HCT116 (cell line): ENCODE results near the gene LDLRAD4. TPM values are rescaled to one million over a fixed set of nuclear protein-coding genes. Genes with fewer than 3 reads are reported as not detected.

Experiments used
- ATAC-seq: fragments of 200-7000 bp; cut with Tn5 transposase; 2 replicates; pipeline ENCODE4 v1.9.1; 2020; ENCODE audit warnings: mild to moderate bottlenecking, moderate library complexity
- BruUV-seq: library from RNA; stranded (reverse); fragments of 400-500 nt; replicated peaks from 2 replicates; lab custom pipeline; 2021; lab: Mats Ljungman, UMichigan
- CTCF ChIA-PET: fragments of 300-600 bp; sonication (Branson Sonifier 250); formaldehyde crosslinking; loops from one replicate; lab custom pipeline; 2021; ENCODE audit warnings: antibody characterized with exemption; lab: Charles Lee
- POLR2A ChIA-PET: fragments of 300-600, 350-600 bp; sonication (Branson Sonifier 250); formaldehyde crosslinking; loops from one replicate; lab custom pipeline; 2021; ENCODE audit warnings: antibody characterized with exemption; lab: Charles Lee
- RAD21 ChIA-PET, 2 experiments: fragments of 300-600 bp; sonication (Branson Sonifier 250); formaldehyde crosslinking; loops; one replicate each; lab custom pipeline; 2023; ENCODE audit warnings: low total read pairs in 2 of 2; ENCODE audit not compliant: uncharacterized antibody in 2 of 2, unreplicated experiment in 2 of 2, low non-redundant PET in 1 of 2; lab: Charles Lee
- DNase-seq: peaks from one replicate; pipeline ENCODE4 v3.0.0-alpha.2; 2010; ENCODE audit warnings: low read depth, low spot score
- H2AFZ ChIP-seq: fragments of 200-600 bp; shearing (Covaris generic), sonication (generic); 2 replicates; pipeline ENCODE4 v1.6.1; 2017; ENCODE audit warnings: low read depth, mixed run types, mixed read lengths, antibody characterized with exemption, low read length; ENCODE audit not compliant: poor library complexity, severe bottlenecking
- H3K27ac ChIP-seq: 2 replicates; pipeline ENCODE4 v1.5.1; 2012; ENCODE audit warnings: low read depth, low read length
- H3K27me3 ChIP-seq: fragments of 200-600 bp; sonication (generic); 2 replicates; pipeline ENCODE4 v1.6.1; 2016; ENCODE audit warnings: mixed run types, low read length, mixed read lengths; ENCODE audit not compliant: insufficient read depth
- H3K36me3 ChIP-seq, 2 experiments: fragments of 200-500 bp in 1 of 2; fragments of 200-600 bp in 1 of 2; sonication (Bioruptor generic) in 1 of 2; sonication (generic) in 1 of 2; 2 replicates each; pipeline versions ENCODE4 v1.5.1 to v1.6.1; 2014 to 2016; ENCODE audit warnings: low read length in 2 of 2, inconsistent platforms in 1 of 2, mixed read lengths in 1 of 2, mixed run types in 1 of 2; ENCODE audit not compliant: insufficient read depth in 2 of 2, control insufficient read depth in 1 of 2
- H3K4me1 ChIP-seq, 2 experiments: fragments of 200-600 bp in 1 of 2; sonication (generic) in 1 of 2; 2 replicates each; pipeline versions ENCODE4 v1.5.1 to v1.6.1; 2012 to 2017; ENCODE audit warnings: low read length in 2 of 2, inconsistent platforms in 1 of 2, mild to moderate bottlenecking in 1 of 2, mixed read lengths in 1 of 2, mixed run types in 1 of 2, moderate library complexity in 1 of 2; ENCODE audit not compliant: insufficient read depth in 2 of 2, control insufficient read depth in 1 of 2
- H3K4me2 ChIP-seq: fragments of 200-600 bp; sonication (generic); 2 replicates; pipeline ENCODE4 v1.6.1; 2017; ENCODE audit warnings: mixed run types, low read length, mixed read lengths
- H3K4me3 ChIP-seq, 2 experiments: fragments of 200-600 bp in 1 of 2; sonication (generic) in 1 of 2; replicated peaks in 1 of 2; 2 replicates each; pipeline ENCODE4 v1.5.1; 2011 to 2016; ENCODE audit warnings: low read length in 2 of 2, control low read depth in 1 of 2, low read depth in 1 of 2, mild to moderate bottlenecking in 1 of 2, mixed read lengths in 1 of 2, mixed run types in 1 of 2
- H3K79me2 ChIP-seq: fragments of 200-600 bp; sonication (generic); 2 replicates; pipeline ENCODE4 v1.6.1; 2017; ENCODE audit warnings: mild to moderate bottlenecking, mixed run types, low read length, moderate library complexity, mixed read lengths; ENCODE audit not compliant: insufficient read depth
- H3K9ac ChIP-seq: fragments of 200-600 bp; sonication (generic); 2 replicates; pipeline ENCODE4 v1.6.1; 2016; ENCODE audit warnings: low read length, mixed read lengths
- H3K9me2 ChIP-seq: fragments of 200-600 bp; sonication (generic), shearing (Covaris generic); 2 replicates; pipeline ENCODE4 v1.6.1; 2017; ENCODE audit warnings: mixed run types, mild to moderate bottlenecking, moderate library complexity; ENCODE audit not compliant: insufficient read depth
- H3K9me3 ChIP-seq, 2 experiments: fragments of 200-500 bp in 1 of 2; fragments of 200-600 bp in 1 of 2; sonication (Bioruptor generic) in 1 of 2; sonication (generic) in 1 of 2; 2 replicates each; pipeline ENCODE4 v1.6.1; 2014 to 2017; ENCODE audit warnings: low read length in 2 of 2, mixed read lengths in 2 of 2, inconsistent platforms in 1 of 2, low read depth in 1 of 2, mild to moderate bottlenecking in 1 of 2, mixed run types in 1 of 2, moderate library complexity in 1 of 2; ENCODE audit not compliant: control insufficient read depth in 1 of 2, insufficient read depth in 1 of 2
- H4K20me1 ChIP-seq: fragments of 200-600 bp; sonication (generic), shearing (Covaris generic); 2 replicates; pipeline ENCODE4 v1.6.1; 2017; ENCODE audit warnings: mixed run types, mild to moderate bottlenecking, moderate library complexity; ENCODE audit not compliant: insufficient read depth
- CEBPB ChIP-seq: IDR thresholded peaks from 2 replicates; pipeline ENCODE4 v1.6.1; 2012; ENCODE audit warnings: low read depth
- EGR1 ChIP-seq: IDR thresholded peaks from 2 replicates; pipeline ENCODE4 v1.6.1; 2012; ENCODE audit warnings: low read depth
- ELF1 ChIP-seq: IDR thresholded peaks from 2 replicates; pipeline ENCODE4 v1.6.1; 2012; ENCODE audit warnings: low read depth, borderline replicate concordance
- EZH2phosphoT487 ChIP-seq: fragments of 200-600 bp; IDR thresholded peaks from 2 replicates; pipeline ENCODE4 v1.6.1; 2018; ENCODE audit warnings: antibody characterized with exemption, borderline replicate concordance
- FOSL1 ChIP-seq: IDR thresholded peaks from 2 replicates; pipeline ENCODE4 v1.6.1; 2012; ENCODE audit warnings: low read depth
- RAD21 ChIP-seq: IDR thresholded peaks from 2 replicates; pipeline ENCODE4 v1.6.1; 2012; ENCODE audit warnings: low read depth, mild to moderate bottlenecking
- SP1 ChIP-seq: IDR thresholded peaks from 2 replicates; pipeline ENCODE4 v1.6.1; 2012; ENCODE audit warnings: low read depth
- SRF ChIP-seq: IDR thresholded peaks from 2 replicates; pipeline ENCODE4 v1.6.1; 2012; ENCODE audit warnings: low read depth
- TCF7L2 ChIP-seq: IDR thresholded peaks from 2 replicates; pipeline ENCODE4 v1.7.0; 2011; ENCODE audit warnings: borderline replicate concordance, inconsistent platforms; ENCODE audit not compliant: insufficient read depth, insufficient read length; ENCODE audit errors: extremely low read depth
- YY1 ChIP-seq: IDR thresholded peaks from 2 replicates; pipeline ENCODE4 v1.6.1; 2011; ENCODE audit warnings: low read length, low read depth, moderate library complexity, mild to moderate bottlenecking; ENCODE audit not compliant: insufficient replicate concordance; ENCODE audit errors: extremely low read depth
- intact Hi-C: fragments of 100-400 bp; cut with micrococcal nuclease; formaldehyde crosslinking; loops from 2 replicates; pipeline ENCODE4 v1.10.0; 2022
- total RNA-seq: library from RNA; stranded (reverse); gene quantifications from one replicate; pipeline ENCODE4 v1.2.1, GENCODE V29; 2021; ENCODE audit not compliant: unreplicated experiment
- TF ChIP-seq, protein P1 (sequence below): IDR thresholded peaks from 2 replicates; pipeline ENCODE4 v1.6.1; 2012; ENCODE audit warnings: low read depth
- TF ChIP-seq, protein P2 (sequence below): IDR thresholded peaks from 2 replicates; pipeline ENCODE4 v1.6.1; 2012
- TF ChIP-seq, protein P3 (sequence below): IDR thresholded peaks from 2 replicates; pipeline ENCODE4 v1.6.1; 2011; ENCODE audit warnings: mild to moderate bottlenecking, low read length, moderate library complexity; ENCODE audit not compliant: insufficient replicate concordance; ENCODE audit errors: extremely low read depth

LDLRAD4 gene
- total RNA-seq, 1 experiment from 2014 or later: 1.2 TPM

DNA sequence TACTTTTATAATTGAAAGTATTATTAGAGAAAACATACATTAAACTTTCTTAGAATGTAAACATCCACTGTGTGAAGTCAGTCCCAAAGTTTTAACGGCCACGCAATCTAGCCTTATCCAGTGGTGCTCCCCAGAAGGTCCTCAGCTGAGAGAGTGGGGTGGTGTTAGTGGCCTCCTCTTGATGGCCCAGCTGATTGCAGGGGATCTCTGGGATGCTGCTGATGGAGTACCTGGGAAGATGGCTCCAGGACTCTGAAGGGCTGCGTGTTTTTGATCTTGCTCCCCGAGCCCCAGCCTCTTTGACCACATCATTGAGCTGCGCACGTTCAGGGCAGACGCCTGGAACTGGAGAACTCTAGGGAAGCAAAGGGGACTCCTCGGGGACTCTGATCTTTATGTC, 326.4 kb downstream of the LDLRAD4 start:
- Histone ChIP-seq H3K27ac (no peak overlapping the region), H3K4me1 (no peaks in the 10 kb centered on the region), H4K20me1 (no peaks in the 10 kb centered on the region), H3K9me2 (no peaks in the 10 kb centered on the region), H3K79me2 (no peaks in the 10 kb centered on the region), H3K27me3 (no peaks in the 10 kb centered on the region), H3K9ac (no peak overlapping the region), H3K4me2 (no peak overlapping the region), H3K36me3 (no peaks in the 10 kb centered on the region), H3K4me3 (no peak overlapping the region), H2AFZ (no peak overlapping the region), H3K9me3 (no peaks in the 10 kb centered on the region)
- DNase-seq (no peak), ATAC-seq (no peak)
- ChIA-PET POLR2A (no interaction called here), RAD21 (no interaction called here), CTCF (interaction anchor here (0.7 kb wide), 1 partner anchor 492 kb away, joined by 4 read pairs; no protein-coding TSS in a partner anchor)
- intact Hi-C loops: no loop called here
- TF ChIP-seq, protein P1, sequence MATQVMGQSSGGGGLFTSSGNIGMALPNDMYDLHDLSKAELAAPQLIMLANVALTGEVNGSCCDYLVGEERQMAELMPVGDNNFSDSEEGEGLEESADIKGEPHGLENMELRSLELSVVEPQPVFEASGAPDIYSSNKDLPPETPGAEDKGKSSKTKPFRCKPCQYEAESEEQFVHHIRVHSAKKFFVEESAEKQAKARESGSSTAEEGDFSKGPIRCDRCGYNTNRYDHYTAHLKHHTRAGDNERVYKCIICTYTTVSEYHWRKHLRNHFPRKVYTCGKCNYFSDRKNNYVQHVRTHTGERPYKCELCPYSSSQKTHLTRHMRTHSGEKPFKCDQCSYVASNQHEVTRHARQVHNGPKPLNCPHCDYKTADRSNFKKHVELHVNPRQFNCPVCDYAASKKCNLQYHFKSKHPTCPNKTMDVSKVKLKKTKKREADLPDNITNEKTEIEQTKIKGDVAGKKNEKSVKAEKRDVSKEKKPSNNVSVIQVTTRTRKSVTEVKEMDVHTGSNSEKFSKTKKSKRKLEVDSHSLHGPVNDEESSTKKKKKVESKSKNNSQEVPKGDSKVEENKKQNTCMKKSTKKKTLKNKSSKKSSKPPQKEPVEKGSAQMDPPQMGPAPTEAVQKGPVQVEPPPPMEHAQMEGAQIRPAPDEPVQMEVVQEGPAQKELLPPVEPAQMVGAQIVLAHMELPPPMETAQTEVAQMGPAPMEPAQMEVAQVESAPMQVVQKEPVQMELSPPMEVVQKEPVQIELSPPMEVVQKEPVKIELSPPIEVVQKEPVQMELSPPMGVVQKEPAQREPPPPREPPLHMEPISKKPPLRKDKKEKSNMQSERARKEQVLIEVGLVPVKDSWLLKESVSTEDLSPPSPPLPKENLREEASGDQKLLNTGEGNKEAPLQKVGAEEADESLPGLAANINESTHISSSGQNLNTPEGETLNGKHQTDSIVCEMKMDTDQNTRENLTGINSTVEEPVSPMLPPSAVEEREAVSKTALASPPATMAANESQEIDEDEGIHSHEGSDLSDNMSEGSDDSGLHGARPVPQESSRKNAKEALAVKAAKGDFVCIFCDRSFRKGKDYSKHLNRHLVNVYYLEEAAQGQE: no peak
- no peak for TF ChIP-seq TCF7L2
- no peak for TF ChIP-seq SP1
- TF ChIP-seq SRF: no peak
- TF ChIP-seq, protein P2, sequence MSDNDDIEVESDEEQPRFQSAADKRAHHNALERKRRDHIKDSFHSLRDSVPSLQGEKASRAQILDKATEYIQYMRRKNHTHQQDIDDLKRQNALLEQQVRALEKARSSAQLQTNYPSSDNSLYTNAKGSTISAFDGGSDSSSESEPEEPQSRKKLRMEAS: no peak
- TF ChIP-seq, protein P3, sequence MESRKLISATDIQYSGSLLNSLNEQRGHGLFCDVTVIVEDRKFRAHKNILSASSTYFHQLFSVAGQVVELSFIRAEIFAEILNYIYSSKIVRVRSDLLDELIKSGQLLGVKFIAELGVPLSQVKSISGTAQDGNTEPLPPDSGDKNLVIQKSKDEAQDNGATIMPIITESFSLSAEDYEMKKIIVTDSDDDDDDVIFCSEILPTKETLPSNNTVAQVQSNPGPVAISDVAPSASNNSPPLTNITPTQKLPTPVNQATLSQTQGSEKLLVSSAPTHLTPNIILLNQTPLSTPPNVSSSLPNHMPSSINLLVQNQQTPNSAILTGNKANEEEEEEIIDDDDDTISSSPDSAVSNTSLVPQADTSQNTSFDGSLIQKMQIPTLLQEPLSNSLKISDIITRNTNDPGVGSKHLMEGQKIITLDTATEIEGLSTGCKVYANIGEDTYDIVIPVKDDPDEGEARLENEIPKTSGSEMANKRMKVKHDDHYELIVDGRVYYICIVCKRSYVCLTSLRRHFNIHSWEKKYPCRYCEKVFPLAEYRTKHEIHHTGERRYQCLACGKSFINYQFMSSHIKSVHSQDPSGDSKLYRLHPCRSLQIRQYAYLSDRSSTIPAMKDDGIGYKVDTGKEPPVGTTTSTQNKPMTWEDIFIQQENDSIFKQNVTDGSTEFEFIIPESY: no peak
- TF ChIP-seq CEBPB: no peak
- TF ChIP-seq RAD21: no peak
- TF ChIP-seq FOSL1: no peak
- no peak for TF ChIP-seq EZH2phosphoT487
- no peak for TF ChIP-seq ELF1
- TF ChIP-seq EGR1: no peak
- no peak for TF ChIP-seq YY1
- no TSS peak for BruUV-seq
